Measurements from ENCODE around the gene TNFRSF8. TPM values are rescaled to one million over a fixed set of nuclear protein-coding genes. Genes with fewer than 3 reads are reported as not detected.

TNFRSF8 gene
- total and polyA plus RNA-seq, 2 of the 13 experiments (the other 11 are each of a cell fraction or from before 2014, with no cell fraction given): not detected

DNA sequence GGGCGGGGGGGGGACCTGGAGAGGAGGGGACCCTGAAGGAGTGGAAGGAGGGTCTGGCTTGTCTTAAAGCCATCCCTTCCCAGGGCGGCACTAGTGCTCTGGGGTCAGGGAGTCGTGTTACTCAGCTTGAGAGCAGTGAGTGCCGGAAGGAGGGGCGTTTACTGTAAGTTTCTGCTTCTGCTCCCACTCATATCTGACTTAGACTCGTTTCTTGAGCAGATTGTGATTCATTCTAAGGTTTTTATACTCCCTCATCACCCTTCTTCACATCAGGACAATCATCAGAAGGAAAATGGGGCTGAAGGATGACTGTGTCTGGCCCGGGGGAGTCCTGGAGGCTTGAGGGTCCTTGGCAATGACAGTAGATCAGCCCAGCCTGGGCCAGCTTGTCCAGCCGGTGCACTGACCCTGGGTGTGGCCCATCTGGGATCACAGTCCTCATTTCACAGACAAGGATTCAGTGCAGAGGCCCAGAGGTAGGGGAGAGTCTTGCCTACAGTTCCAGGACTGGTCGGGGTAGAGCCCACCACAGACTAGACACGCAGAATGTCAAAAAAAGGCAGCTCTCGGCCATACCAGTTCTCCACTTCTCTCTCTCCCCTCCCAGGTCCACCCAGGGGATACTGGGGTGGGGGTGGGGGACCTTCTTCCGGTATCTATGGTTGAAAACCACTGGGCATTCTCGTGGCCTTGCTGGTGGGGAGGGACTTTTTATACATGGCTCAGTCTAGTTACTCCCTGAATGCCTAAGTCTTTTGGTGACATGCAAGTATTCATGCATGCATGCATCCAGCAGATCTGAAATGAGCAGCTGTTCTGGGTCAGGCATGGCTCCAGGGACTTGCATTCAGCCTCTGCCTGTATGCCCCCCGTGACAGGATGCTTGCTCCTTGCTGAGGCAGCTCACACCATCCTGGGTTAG, 5.1 kb downstream of the TNFRSF8 start:
- CTCF ChIA-PET (ENCODE audit: low intra/inter-chr PET ratio, low total read pairs): no interaction called here
- in situ Hi-C loops (cut with HindIII; ENCODE audit: extremely low pct_ligation_motif_present, low pct_unique_long_range_greater_than_20kb): no loop called here
- no peaks in the 10 kb centered on the region for H3K4me1 ChIP-seq (ENCODE audit: insufficient read depth, low read length)

More for the DNA sequence above, 5.1 kb downstream of the TNFRSF8 start:
- Histone ChIP-seq H3K4me3 (replicated peaks in 1 of 3; ENCODE audit: insufficient read depth in 1 of 3, low read depth in 2 of 3, low read length in 3 of 3) (no peak overlapping the region), H3K27ac (ENCODE audit: extremely low read length, insufficient read depth, low read length) (no peak overlapping the region), H3K9ac (ENCODE audit: insufficient read depth, low read depth, low read length) (no peak overlapping the region), H3K4me2 (ENCODE audit: low read depth, low read length) (no peak overlapping the region), H3K9me3 (ENCODE audit: low read length) (no peaks in the 10 kb centered on the region), H2AFZ (ENCODE audit: low read length) (no peak overlapping the region), H3K27me3 (ENCODE audit: control insufficient read depth in 1 of 2, insufficient read depth in 2 of 2, low read length in 2 of 2) (peaks cover 7 to 42% of the 10 kb centered on the region in 2 experiments), H4K20me1 (ENCODE audit: insufficient read depth, low read length) (no peaks in the 10 kb centered on the region), H3K36me3 (replicated peaks in 1 of 2; ENCODE audit: control insufficient read depth in 1 of 2, insufficient read depth in 2 of 2, low read length in 2 of 2) (no peaks in the 10 kb centered on the region), H3K79me2 (ENCODE audit: insufficient read depth, low read length) (no peaks in the 10 kb centered on the region)
- POLR2A ChIA-PET: no interaction called here
- BruUV-seq (replicated peaks): no TSS peak
- TF ChIP-seq, protein P1, sequence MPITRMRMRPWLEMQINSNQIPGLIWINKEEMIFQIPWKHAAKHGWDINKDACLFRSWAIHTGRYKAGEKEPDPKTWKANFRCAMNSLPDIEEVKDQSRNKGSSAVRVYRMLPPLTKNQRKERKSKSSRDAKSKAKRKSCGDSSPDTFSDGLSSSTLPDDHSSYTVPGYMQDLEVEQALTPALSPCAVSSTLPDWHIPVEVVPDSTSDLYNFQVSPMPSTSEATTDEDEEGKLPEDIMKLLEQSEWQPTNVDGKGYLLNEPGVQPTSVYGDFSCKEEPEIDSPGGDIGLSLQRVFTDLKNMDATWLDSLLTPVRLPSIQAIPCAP (CRISPR knock-in tag; IDR thresholded peaks at IDR 0.05; ENCODE audit: low read depth): no peak
- TF ChIP-seq ZSCAN29 (CRISPR knock-in tag; conservative IDR thresholded peaks at IDR 0.05) (no peak), CHD4 (IDR thresholded peaks at IDR 0.05; ENCODE audit: borderline replicate concordance, low read length) (no peak), GLI4 (CRISPR knock-in tag; IDR thresholded peaks at IDR 0.05; ENCODE audit: borderline replicate concordance) (no peak), SMARCE1 (IDR thresholded peaks at IDR 0.05; ENCODE audit: borderline replicate concordance) (no peak), HNRNPL (IDR thresholded peaks at IDR 0.05; ENCODE audit: low read depth, low read length) (no peak), CCDC6 (CRISPR knock-in tag; IDR thresholded peaks at IDR 0.05) (no peak)
- TF ChIP-seq, protein P2, sequence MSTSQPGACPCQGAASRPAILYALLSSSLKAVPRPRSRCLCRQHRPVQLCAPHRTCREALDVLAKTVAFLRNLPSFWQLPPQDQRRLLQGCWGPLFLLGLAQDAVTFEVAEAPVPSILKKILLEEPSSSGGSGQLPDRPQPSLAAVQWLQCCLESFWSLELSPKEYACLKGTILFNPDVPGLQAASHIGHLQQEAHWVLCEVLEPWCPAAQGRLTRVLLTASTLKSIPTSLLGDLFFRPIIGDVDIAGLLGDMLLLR (CRISPR knock-in tag; IDR thresholded peaks at IDR 0.05): no peak
- TF ChIP-seq, protein P3, sequence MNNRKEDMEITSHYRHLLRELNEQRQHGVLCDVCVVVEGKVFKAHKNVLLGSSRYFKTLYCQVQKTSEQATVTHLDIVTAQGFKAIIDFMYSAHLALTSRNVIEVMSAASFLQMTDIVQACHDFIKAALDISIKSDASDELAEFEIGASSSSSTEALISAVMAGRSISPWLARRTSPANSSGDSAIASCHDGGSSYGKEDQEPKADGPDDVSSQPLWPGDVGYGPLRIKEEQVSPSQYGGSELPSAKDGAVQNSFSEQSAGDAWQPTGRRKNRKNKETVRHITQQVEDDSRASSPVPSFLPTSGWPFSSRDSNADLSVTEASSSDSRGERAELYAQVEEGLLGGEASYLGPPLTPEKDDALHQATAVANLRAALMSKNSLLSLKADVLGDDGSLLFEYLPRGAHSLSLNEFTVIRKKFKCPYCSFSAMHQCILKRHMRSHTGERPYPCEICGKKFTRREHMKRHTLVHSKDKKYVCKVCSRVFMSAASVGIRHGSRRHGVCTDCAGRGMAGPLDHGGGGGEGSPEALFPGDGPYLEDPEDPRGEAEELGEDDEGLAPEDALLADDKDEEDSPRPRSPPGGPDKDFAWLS (CRISPR knock-in tag; IDR thresholded peaks at IDR 0.05; ENCODE audit: borderline replicate concordance): no peak
- TF ChIP-seq, protein P4, sequence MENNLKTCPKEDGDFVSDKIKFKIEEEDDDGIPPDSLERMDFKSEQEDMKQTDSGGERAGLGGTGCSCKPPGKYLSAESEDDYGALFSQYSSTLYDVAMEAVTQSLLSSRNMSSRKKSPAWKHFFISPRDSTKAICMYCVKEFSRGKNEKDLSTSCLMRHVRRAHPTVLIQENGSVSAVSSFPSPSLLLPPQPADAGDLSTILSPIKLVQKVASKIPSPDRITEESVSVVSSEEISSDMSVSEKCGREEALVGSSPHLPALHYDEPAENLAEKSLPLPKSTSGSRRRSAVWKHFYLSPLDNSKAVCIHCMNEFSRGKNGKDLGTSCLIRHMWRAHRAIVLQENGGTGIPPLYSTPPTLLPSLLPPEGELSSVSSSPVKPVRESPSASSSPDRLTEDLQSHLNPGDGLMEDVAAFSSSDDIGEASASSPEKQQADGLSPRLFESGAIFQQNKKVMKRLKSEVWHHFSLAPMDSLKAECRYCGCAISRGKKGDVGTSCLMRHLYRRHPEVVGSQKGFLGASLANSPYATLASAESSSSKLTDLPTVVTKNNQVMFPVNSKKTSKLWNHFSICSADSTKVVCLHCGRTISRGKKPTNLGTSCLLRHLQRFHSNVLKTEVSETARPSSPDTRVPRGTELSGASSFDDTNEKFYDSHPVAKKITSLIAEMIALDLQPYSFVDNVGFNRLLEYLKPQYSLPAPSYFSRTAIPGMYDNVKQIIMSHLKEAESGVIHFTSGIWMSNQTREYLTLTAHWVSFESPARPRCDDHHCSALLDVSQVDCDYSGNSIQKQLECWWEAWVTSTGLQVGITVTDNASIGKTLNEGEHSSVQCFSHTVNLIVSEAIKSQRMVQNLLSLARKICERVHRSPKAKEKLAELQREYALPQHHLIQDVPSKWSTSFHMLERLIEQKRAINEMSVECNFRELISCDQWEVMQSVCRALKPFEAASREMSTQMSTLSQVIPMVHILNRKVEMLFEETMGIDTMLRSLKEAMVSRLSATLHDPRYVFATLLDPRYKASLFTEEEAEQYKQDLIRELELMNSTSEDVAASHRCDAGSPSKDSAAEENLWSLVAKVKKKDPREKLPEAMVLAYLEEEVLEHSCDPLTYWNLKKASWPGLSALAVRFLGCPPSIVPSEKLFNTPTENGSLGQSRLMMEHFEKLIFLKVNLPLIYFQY (CRISPR knock-in tag; IDR thresholded peaks at IDR 0.05; ENCODE audit: borderline replicate concordance): no peak
- no peak for FAIRE-seq
- 18% methylated on average over 12 of the region's 14 CpGs for WGBS (ENCODE audit: low lambda C conversion rate)
- intact Hi-C loops (cut with micrococcal nuclease; ENCODE audit: unreplicated experiment): no loop called here
- no peak; the same call in 2 of the 3 replicates for ATAC-seq
- DNase-seq (ENCODE audit: low spot score): no peak
